PC-9 (cell line): ENCODE data around the gene ETV3L. TPM values are rescaled to one million over a fixed set of nuclear protein-coding genes. Genes with fewer than 3 reads are reported as not detected.

ENCODE experiments used
- BruUV-seq: library from RNA; stranded (reverse); fragments of 400-500 nt; replicated peaks from 2 replicates; lab custom pipeline; 2021; lab: Mats Ljungman, UMichigan
- CTCF ChIA-PET: fragments of 300-600 bp; sonication (Branson Sonifier 250); formaldehyde crosslinking; loops from one replicate; lab custom pipeline; 2022; ENCODE audit warnings: antibody characterized with exemption; lab: Charles Lee
- POLR2A ChIA-PET: fragments of 300-600 bp; sonication (Branson Sonifier 250); formaldehyde crosslinking; loops from one replicate; lab custom pipeline; 2022; ENCODE audit warnings: antibody characterized with exemption; ENCODE audit not compliant: unreplicated experiment; lab: Charles Lee
- DNase-seq, 2 experiments: peaks; one replicate each; pipeline versions ENCODE4 v3.0.0 to v3.0.0-alpha.2; 2015 to 2022; ENCODE audit warnings: mixed read lengths in 1 of 2
- H2AFZ ChIP-seq: fragments of 200-600 bp; sonication (generic); 2 replicates; pipeline ENCODE4 v1.8.1; 2017; ENCODE audit warnings: antibody characterized with exemption
- H3F3A ChIP-seq: fragments of 200-600 bp; sonication (generic); 2 replicates; pipeline ENCODE4 v1.8.1; 2017; ENCODE audit warnings: antibody characterized with exemption, mild to moderate bottlenecking, low read depth; ENCODE audit not compliant: insufficient read depth
- H3K27ac ChIP-seq: fragments of 200-600 bp; sonication (generic); 2 replicates; pipeline ENCODE4 v1.6.1; 2016; ENCODE audit warnings: mixed run types
- H3K27me3 ChIP-seq: fragments of 200-600 bp; sonication (generic); 2 replicates; pipeline ENCODE4 v1.6.1; 2016; ENCODE audit warnings: low read depth, mixed run types; ENCODE audit not compliant: insufficient read depth
- H3K36me3 ChIP-seq: fragments of 200-600 bp; sonication (generic); 2 replicates; pipeline ENCODE4 v1.6.1; 2016; ENCODE audit warnings: low read depth, mixed run types
- H3K4me1 ChIP-seq: fragments of 200-600 bp; sonication (generic); replicated peaks from 2 replicates; pipeline ENCODE4 v1.6.1; 2016; ENCODE audit warnings: mixed run types; ENCODE audit not compliant: insufficient read depth
- H3K4me2 ChIP-seq: fragments of 200-600 bp; sonication (generic); 2 replicates; pipeline ENCODE4 v1.6.1; 2017; ENCODE audit warnings: mixed run types
- H3K4me3 ChIP-seq: fragments of 200-600 bp; sonication (generic); 2 replicates; pipeline ENCODE4 v1.6.1; 2016; ENCODE audit warnings: mixed run types
- H3K79me2 ChIP-seq: fragments of 200-600 bp; sonication (generic); 2 replicates; pipeline ENCODE4 v1.6.1; 2017; ENCODE audit warnings: low read depth, mixed run types
- H3K9me2 ChIP-seq: fragments of 200-600 bp; sonication (generic); 2 replicates; pipeline ENCODE4 v1.8.1; 2017; ENCODE audit warnings: mild to moderate bottlenecking; ENCODE audit not compliant: insufficient read depth
- H3K9me3 ChIP-seq: fragments of 200-600 bp; sonication (generic); 2 replicates; pipeline ENCODE4 v1.8.1; 2016; ENCODE audit warnings: low read depth; ENCODE audit not compliant: insufficient read depth
- H4K20me1 ChIP-seq: fragments of 200-600 bp; sonication (generic); 2 replicates; pipeline ENCODE4 v1.8.1; 2017; ENCODE audit not compliant: insufficient read depth
- EZH2 ChIP-seq: fragments of 200-600 bp; sonication (generic); IDR thresholded peaks from 2 replicates; pipeline ENCODE4 v1.8.0; 2017; ENCODE audit warnings: antibody characterized with exemption, low read depth
- intact Hi-C: fragments of 100-400 bp; cut with micrococcal nuclease; formaldehyde crosslinking; loops from one replicate; pipeline ENCODE4 v1.10.0; 2022; ENCODE audit not compliant: unreplicated experiment
- total RNA-seq: library from RNA; stranded (reverse); gene quantifications from 2 replicates; pipeline ENCODE4 v1.2.3, GENCODE V29; 2021
- TF ChIP-seq, protein P1 (sequence below): fragments of 200-600 bp; sonication (generic); conservative IDR thresholded peaks from 2 replicates; pipeline ENCODE4 v1.6.1; 2017; ENCODE audit warnings: mixed run types, antibody characterized with exemption, mild to moderate bottlenecking, moderate library complexity

The ETV3L gene
- total RNA-seq, 1 experiment from 2014 or later = not detected

DNA sequence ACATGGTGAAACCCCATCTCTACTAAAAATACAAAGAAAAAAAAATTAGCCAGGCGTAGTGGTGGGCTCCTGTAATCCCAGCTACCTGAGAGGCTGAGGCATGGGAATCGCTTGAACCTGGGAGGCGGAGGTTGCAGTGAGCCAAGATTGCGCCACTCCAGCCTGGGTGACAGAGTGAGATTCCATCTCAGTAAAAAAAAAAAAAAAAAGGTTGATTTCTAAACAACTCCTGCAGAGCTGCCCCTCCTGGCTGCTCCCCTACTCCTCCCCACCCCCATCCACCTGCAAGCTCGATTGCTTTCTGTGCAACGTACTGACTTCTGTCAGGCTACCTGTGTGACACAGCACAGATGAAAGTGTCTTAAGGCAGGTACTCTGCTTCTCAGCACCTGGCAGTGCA, 13.3 kb downstream of the ETV3L start:
- no peaks in the 10 kb centered on the region for H3K36me3 ChIP-seq
- intact Hi-C loops = no loop called here
- no peak overlapping the region for H3K4me3 ChIP-seq
- H4K20me1 ChIP-seq = no peaks in the 10 kb centered on the region
- peak overlapping the region; percentile 45; the same call in 1 of the 2 replicates for H3K27ac ChIP-seq
- H3K4me1 ChIP-seq = peaks cover 21% of the 10 kb centered on the region
- no peak overlapping the region for H2AFZ ChIP-seq
- H3K27me3 ChIP-seq = no peaks in the 10 kb centered on the region
- ChIA-PET CTCF (no interaction called here), POLR2A (no interaction called here)
- H3K79me2 ChIP-seq = no peaks in the 10 kb centered on the region
- DNase-seq = peak in 1 of 2 experiments; percentile 57
- no peaks in the 10 kb centered on the region for H3K9me3 ChIP-seq
- H3K9me2 ChIP-seq = no peaks in the 10 kb centered on the region
- no peaks in the 10 kb centered on the region; the same call in 1 of the 2 replicates for H3F3A ChIP-seq
- peak overlapping the region; percentile 12; the same call in 1 of the 2 replicates for H3K4me2 ChIP-seq
- TF ChIP-seq, protein P1, sequence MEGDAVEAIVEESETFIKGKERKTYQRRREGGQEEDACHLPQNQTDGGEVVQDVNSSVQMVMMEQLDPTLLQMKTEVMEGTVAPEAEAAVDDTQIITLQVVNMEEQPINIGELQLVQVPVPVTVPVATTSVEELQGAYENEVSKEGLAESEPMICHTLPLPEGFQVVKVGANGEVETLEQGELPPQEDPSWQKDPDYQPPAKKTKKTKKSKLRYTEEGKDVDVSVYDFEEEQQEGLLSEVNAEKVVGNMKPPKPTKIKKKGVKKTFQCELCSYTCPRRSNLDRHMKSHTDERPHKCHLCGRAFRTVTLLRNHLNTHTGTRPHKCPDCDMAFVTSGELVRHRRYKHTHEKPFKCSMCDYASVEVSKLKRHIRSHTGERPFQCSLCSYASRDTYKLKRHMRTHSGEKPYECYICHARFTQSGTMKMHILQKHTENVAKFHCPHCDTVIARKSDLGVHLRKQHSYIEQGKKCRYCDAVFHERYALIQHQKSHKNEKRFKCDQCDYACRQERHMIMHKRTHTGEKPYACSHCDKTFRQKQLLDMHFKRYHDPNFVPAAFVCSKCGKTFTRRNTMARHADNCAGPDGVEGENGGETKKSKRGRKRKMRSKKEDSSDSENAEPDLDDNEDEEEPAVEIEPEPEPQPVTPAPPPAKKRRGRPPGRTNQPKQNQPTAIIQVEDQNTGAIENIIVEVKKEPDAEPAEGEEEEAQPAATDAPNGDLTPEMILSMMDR = no peak
- no peak for TF ChIP-seq EZH2
- no TSS peak for BruUV-seq

GRCh38 chr1:157085421-157085820, 14.2 kb downstream of the ETV3L start:
- Histone ChIP-seq H3K27me3 (no peaks in the 10 kb centered on the region), H3K4me1 (peaks cover 21% of the 10 kb centered on the region), H3K36me3 (no peaks in the 10 kb centered on the region), H3K79me2 (no peaks in the 10 kb centered on the region), H3K4me3 (no peak overlapping the region), H3K27ac (peak overlapping the region; percentile 45), H2AFZ (no peak overlapping the region), H3K9me3 (no peaks in the 10 kb centered on the region), H3F3A (no peaks in the 10 kb centered on the region; the same call in 1 of the 2 replicates), H4K20me1 (no peaks in the 10 kb centered on the region), H3K4me2 (no peak overlapping the region; the same call in 1 of the 2 replicates), H3K9me2 (no peaks in the 10 kb centered on the region)
- peak in 1 of 2 experiments; percentile 82 for DNase-seq
- ChIA-PET CTCF (no interaction called here), POLR2A (no interaction called here)
- intact Hi-C loops = no loop called here
- BruUV-seq = no TSS peak
- TF ChIP-seq, protein P1 = no peak
- TF ChIP-seq EZH2 = no peak

DNA sequence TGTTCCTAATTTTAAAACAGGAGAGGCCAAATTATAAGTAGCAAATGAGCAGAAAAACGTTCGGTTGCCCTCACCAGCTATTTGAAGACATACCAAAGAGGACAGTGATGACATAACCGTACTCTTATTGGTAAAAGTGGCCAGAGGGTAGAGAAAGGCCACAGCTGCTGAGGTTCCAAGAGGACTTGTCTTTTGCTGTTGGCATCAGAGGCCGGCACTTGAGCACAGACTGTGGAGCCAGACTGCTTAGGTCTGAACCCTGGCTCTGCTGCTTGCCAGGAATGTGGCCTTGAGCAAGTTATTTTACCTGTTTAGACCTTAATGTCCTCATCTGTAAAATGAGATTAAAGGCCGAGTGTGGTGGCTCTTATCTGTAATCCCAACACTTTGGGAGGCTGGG, 14.9 kb downstream of the ETV3L start:
- BruUV-seq = no TSS peak
- no peaks in the 10 kb centered on the region for H3K9me3 ChIP-seq
- no peaks in the 10 kb centered on the region for H4K20me1 ChIP-seq
- H3K4me2 ChIP-seq = no peak overlapping the region
- no peak overlapping the region for H3K4me3 ChIP-seq
- no peak overlapping the region for H2AFZ ChIP-seq
- H3K4me1 ChIP-seq = peaks cover 21% of the 10 kb centered on the region
- DNase-seq = no peak
- no peak overlapping the region for H3K27ac ChIP-seq
- CTCF ChIA-PET = interaction anchor here (0.6 kb wide), 1 partner anchor 102 kb away, joined by 3 read pairs; no protein-coding TSS in a partner anchor
- no peaks in the 10 kb centered on the region for H3K36me3 ChIP-seq
- intact Hi-C loops = no loop called here
- TF ChIP-seq, protein P1 = no peak
- no peak for TF ChIP-seq EZH2
- POLR2A ChIA-PET = no interaction called here
- H3F3A ChIP-seq = no peaks in the 10 kb centered on the region; the same call in 1 of the 2 replicates
- H3K79me2 ChIP-seq = no peaks in the 10 kb centered on the region
- H3K27me3 ChIP-seq = no peaks in the 10 kb centered on the region
- H3K9me2 ChIP-seq = no peaks in the 10 kb centered on the region
